ENCODE data around the gene TRMO.

The TRMO gene

GRCh38 chr9:97857606-97858392, 64.5 kb downstream of the TRMO start:
- DNase-seq = no peak

- no peak for DNase-seq
These were observed 65.3 kb downstream of the TRMO start for GRCh38 chr9:97856857-97857605.

GRCh38 chr9:97855899-97856298, 66.4 kb downstream of the TRMO start:
- DNase-seq = no peak

GRCh38 chr9:97855486-97855875, 66.8 kb downstream of the TRMO start:
- no peak for DNase-seq

- no peak for DNase-seq
These were observed 67.4 kb downstream of the TRMO start for GRCh38 chr9:97854696-97855485.
